DMS114 treated with DMSO at 0.1 percent for 48 hours (cell line): ENCODE measurements around the gene RASL10A.
"Not testable (repeated sequence)": the region's sequence is repeated elsewhere in the genome, so short reads cannot be mapped to it uniquely, and the experiment has no call there.

Experiments used
- DNase-seq: peaks from one replicate; lab custom pipeline; 2025; ENCODE audit not compliant: unreplicated experiment; lab: John Stamatoyannopoulos, UW

Gene RASL10A, protein sequence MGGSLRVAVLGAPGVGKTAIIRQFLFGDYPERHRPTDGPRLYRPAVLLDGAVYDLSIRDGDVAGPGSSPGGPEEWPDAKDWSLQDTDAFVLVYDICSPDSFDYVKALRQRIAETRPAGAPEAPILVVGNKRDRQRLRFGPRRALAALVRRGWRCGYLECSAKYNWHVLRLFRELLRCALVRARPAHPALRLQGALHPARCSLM

DNA sequence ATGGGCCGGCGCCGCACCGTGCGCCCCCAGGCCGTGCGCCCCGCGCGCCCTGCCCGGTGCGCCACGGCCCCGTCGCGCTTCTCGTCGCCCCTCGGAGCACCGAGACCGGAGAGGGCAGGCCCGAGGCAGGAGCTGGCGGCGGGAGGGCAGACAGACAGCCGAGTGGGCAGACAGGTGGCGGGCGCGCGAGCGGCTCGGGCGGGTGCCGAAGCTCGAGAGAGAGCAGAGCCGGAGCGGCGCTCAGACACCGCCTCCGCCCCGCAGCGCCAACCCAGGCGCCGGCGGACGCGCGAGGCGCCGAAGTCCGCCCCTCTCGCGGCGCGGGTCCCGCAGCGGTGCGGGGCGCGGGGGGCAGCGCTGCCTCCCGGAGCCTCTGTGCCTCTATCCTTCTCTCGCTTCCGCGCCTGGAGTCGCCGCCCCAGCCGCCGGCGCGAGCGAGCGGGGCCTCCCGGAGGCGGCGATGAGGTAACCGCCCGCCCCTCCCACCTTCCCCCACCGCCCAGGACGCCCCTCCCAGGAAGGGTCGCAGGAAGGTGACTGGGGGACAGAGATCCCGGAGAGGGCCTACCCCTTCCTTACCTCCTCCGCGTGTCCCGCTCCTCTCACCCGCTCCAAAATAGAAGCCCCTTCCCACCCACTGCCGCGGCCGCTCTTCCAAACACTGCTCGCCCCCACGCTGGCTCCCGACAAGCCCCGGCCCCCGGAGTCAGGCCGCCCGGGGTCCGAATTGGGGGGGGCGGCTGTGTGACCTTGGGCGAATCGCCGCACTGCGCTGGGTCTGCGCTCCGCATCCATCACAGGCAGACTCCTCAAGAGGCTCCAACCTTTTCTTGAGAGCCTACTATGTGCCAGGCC, at the start of gene RASL10A:
RASL10A (minus strand) TSS at position 412 of the 855 bp plus-strand sequence. CDS start 451 bp downstream, outside the sequence.
- DNase-seq, result no peak

DNA sequence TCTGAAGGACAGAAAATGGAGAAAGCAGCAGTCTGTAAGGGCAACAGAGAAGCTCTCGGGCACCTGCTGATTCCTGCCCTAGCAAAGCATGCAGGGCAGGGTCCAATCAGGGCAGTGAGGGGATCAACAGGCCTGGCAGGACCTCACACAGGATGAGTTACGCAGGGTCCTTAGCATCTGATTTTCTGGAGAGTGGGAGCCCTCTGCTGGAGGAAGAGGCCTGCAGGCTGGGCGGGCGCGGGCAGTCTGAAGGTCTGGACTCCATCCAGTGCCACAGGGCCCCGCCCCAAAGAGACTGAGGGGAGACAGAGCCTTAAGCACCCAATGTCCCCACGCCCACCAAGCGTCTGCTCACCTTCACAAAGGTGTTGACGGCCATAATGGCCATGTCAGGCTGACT, 44.0 kb upstream of the RASL10A start:
- peak; percentile 15 for DNase-seq

DNA sequence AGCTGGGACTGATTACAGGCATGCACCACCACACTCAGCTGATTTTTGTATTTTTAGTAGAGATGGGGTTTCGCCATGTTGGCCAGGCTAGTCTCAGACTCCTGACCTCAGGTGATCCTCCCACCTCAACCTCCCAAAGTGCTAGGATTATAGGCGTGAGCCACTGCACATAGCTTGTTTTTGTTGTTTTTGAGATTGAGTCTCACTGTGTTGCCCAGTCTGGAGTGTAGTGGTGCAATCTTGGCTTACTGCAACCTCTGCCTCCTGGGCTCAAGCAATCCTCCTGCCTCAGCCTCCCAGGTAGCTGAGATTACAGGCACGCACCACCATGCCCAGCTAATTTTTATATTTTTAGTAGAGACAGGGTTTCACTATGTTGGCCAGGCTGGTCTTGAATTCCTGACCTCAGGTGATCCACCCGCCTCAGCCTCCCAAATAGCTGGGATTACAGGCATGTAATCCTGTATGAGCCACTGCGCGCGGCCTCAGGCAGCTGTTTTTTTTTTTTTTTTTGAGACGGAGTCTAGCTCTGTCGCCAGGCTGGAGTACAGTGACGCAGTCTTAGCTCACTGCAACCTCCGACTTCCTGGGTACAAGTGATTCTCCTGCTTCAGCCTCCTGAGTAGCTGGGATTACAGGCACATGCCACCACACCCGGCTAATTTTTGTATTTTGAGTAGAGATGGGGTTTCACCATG, 41.8 kb upstream of the RASL10A start:
- DNase-seq, result not testable (repeated sequence)

- no peak for DNase-seq
Measured at GRCh38 chr22:29353860-29354259, 38.4 kb upstream of the RASL10A start.

GRCh38 chr22:29353286-29353685, 37.8 kb upstream of the RASL10A start:
- DNase-seq, result no peak

- no peak for DNase-seq
Measured at GRCh38 chr22:29352778-29353177, 37.3 kb upstream of the RASL10A start.

DNA sequence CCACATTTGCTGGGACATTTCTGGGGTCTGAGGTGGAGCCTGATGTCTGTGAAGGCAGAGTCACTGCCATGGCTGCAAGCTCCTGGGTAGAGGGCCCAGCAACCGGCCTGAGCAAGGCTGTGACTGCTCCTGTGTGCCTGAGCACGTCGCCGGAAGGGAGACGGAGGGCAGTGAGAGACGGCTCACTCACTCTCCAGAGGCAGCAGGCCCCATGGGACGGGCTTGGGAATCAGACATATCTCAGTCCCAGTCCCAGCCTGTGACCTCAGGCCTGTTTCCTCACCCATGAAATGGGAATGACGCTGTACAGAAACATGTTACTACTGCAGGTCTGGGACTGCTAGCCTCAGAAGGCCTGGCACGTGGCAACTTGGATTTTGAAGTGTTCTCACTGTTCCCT, 36.4 kb upstream of the RASL10A start:
- DNase-seq, result no peak

DNA sequence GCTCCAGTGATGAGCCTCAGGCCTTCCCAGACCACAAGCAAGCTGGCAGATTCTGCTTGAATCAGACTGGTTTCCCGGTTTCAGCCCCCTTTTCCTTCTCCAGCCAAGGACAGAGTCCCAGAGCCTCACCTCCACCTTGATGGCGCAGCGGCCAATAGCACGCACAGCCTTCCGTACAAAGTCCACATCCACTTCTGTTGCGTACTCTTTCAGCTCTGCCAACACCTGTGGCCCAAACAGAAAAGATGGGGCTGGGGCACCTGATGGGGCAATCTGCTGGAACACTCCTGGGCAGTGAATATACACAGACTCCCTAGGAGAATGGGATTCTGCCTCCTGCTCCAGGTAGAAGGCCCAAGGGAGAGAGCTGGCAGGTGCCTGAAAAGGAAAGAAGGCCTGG, 35.5 kb upstream of the RASL10A start:
- no peak for DNase-seq

GRCh38 chr22:29348956-29349355, 33.5 kb upstream of the RASL10A start:
- DNase-seq, result no peak

DNA sequence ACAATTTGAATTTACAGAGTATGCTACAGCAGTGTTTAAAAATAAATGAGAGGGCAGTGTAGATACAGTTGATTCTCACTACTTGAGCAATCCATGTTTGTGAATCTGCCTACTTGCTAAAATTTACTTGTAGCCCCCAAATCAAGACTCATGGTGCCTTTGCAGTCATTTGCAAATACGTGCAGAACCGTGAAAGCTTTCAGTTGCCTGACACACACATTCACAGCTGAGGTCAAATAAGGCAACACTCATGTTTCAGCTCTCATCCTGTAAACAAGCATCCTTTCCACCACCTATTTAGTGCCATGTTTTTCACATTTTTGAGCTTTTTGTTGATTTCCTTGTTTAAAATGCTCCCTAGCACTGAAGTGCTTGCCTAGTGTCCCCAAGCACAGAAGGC, 32.5 kb upstream of the RASL10A start:
- no peak for DNase-seq

GRCh38 chr22:29346659-29347058, 31.2 kb upstream of the RASL10A start:
- DNase-seq, result no peak

DNA sequence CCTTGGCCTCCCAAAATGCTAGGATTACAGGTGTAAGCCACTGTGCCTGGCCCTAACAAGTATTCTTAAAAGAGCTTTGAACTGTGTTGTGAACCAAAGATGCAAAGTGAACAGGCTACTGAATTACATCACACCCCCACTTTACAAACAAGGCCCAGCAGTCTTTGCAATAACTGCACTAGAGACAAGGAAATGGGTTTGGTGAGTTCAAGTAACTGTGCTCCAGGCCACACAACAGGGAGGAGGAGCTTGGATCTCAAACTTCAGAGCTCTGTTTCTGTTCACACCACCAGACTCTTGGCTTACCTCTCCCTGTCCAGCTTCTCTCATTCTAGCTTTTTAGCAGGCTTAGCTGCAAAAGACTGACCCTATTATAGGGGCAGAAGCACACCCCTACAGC, 30.4 kb upstream of the RASL10A start:
- DNase-seq, result no peak

DNA sequence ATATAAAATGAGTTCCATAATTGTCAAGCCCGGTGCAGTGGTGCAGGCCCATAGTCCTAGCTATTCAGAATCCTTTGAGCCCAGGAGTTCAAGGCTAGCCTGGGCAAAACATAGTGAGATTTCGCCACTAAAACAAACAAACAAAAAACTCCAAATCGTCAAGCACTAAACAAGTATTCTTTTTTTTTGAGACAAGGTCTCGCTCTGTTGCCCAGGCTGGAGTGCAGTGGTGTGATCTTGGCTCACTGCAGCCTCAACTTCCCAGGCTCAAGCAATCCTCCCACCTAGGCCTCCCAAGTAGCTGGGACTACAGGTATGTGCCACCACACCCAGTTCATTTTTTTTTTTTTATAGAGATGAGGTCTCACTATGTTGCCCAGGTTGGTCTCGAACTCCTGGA, 29.4 kb upstream of the RASL10A start:
- not testable (repeated sequence) for DNase-seq

- DNase-seq, result no peak
Measured at GRCh38 chr22:29344137-29344536, 28.6 kb upstream of the RASL10A start.

DNA sequence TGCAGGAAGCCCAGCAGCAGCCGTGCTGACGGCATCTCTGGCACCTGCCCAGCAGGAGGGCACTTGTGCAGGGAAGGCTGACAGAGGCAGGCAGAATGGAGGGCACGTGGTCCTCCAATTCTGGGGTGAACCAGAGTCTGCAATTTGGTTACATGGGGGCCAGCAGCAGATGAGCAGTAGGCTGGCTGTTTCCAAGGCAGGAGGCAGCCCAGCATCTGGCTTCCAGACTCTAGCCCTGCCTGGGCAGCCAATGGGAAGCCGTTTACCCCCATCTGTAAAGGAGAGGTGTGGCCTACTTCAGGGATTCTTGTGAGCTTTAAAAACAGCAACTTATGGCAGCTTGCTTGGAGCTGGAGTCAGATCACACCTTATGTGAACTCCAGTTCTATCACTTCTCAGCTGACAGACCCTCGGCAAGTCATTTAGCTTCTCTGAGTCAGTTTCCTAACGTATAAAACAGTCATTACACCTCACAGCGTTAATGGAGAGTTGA, 27.9 kb upstream of the RASL10A start:
- DNase-seq, result no peak

- no peak for DNase-seq
Measured at GRCh38 chr22:29342577-29343312, 27.2 kb upstream of the RASL10A start.

DNA sequence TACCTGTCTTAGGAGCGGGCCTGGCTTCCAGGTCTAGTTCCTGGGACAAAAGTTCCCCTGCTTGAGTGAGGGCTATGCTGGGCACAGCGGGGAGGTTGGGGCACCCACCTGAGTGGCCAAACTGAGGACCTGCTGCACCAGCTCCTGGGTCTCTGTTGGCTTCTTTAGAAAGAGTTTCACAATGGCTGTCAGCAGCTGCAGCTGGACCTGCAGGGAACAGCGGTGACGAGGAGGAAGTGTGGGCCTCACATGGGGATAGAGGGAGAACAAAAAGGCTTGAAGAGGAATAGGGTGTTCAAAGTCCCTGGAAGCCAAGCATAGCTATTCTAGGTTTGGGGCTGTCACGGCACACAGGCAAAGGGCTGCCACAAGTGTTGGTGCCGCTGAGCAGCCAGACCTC, 26.7 kb upstream of the RASL10A start:
- DNase-seq, result no peak

DNA sequence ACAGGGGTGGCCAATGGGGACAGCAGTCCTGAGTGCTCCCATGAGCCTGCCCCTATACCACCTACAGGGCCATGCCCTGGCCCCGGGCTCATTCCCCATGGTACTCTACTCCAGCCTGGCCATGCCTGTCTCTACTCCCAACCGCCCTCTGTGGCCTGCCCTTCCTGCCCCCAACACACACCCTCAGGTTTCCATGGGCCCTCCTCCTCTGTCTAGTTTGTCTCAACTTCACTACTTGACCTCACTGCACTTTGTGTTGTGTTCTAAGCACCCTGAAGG, 26.3 kb upstream of the RASL10A start:
- DNase-seq, result no peak

DNA sequence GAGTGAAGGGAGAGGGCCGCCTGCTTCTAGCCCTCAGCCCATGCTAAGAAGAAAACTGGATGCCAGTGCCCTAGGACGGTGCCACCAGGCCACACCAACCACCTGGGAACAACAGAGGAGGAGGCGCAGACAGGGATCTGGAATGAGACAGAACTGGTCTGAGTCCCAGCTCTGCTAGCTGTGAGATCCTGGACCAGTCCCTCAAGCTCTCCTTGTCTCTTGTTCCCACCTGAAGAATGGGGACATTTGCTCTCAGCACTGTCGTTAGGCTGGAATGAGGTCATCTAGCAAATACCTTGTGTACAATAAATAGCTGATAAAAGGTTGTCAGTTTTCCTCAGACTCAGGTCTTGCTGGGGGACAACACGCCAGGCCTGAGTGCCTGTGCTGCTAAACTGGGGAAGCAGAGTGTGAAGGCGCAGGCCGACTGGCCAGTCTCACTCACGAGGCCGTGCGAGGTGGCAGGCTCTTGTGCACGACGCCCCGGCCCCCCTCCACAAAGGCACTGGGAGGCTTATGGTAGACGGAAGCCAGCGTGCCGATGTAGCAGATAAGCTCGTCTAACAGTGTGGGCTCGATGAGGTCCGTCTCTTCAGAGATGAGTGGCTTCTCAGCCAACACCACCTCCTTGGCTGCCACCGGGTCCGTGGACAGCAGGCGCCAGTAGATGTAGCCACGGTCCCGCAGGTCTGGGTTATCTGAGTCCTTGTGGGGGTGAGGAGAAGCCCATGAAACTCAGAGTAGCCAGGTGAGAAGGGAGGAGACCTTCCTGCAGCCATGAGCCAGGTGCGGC, 25.8 kb upstream of the RASL10A start:
- DNase-seq, result no peak

GRCh38 chr22:29340566-29340965, 25.1 kb upstream of the RASL10A start:
- no peak for DNase-seq
